AG09319 (cell line): Measurements from ENCODE around the gene FMN1.

ENCODE experiments used
- DNase-seq: peaks from one replicate; pipeline ENCODE4 v3.0.0-alpha.2; 2010; ENCODE audit warnings: low read depth; ENCODE audit errors: extremely low read depth
- CTCF ChIP-seq: IDR thresholded peaks from 2 replicates; pipeline ENCODE4 v1.5.1; 2011; ENCODE audit warnings: low read depth, mild to moderate bottlenecking, inconsistent platforms, low read length, moderate library complexity

Gene FMN1

GRCh38 chr15:33183334-33183733 lies 11.2 kb downstream of the FMN1 start:
- DNase-seq: no peak
- no peak for TF ChIP-seq CTCF

GRCh38 chr15:33182926-33183325 lies 11.6 kb downstream of the FMN1 start:
- no peak for TF ChIP-seq CTCF
- DNase-seq: no peak

GRCh38 chr15:33182278-33182905 lies 12.1 kb downstream of the FMN1 start:
- no peak for DNase-seq
- TF ChIP-seq CTCF: no peak

- DNase-seq: no peak
- no peak for TF ChIP-seq CTCF
Measured at GRCh38 chr15:33179874-33180273, 14.6 kb downstream of the FMN1 start.

- TF ChIP-seq CTCF: no peak
- no peak for DNase-seq
Measured at GRCh38 chr15:33171202-33171601, 23.3 kb downstream of the FMN1 start.

- DNase-seq: no peak
- no peak for TF ChIP-seq CTCF
Measured at GRCh38 chr15:33169625-33170024, 24.9 kb downstream of the FMN1 start.

- no peak for DNase-seq
- no peak for TF ChIP-seq CTCF
Measured at GRCh38 chr15:33168444-33168843, 26.1 kb downstream of the FMN1 start.
